GM12875 (cell line): ENCODE data around the gene TRIM52.
"Not testable (repeated sequence)": the region's sequence is repeated elsewhere in the genome, so short reads cannot be mapped to it uniquely, and the experiment has no call there.

ENCODE experiments used
- H3K4me3 ChIP-seq: one replicate; pipeline ENCODE4 v1.5.1; 2011; ENCODE audit warnings: low read depth, low read length, control low read depth
- TF ChIP-seq, protein P1 (sequence below): IDR thresholded peaks from 2 replicates; pipeline ENCODE4 v1.5.1; 2011; ENCODE audit warnings: low read depth, mild to moderate bottlenecking, control low read depth, inconsistent platforms, low read length, moderate library complexity, borderline replicate concordance; ENCODE audit not compliant: insufficient read depth

Gene TRIM52

DNA sequence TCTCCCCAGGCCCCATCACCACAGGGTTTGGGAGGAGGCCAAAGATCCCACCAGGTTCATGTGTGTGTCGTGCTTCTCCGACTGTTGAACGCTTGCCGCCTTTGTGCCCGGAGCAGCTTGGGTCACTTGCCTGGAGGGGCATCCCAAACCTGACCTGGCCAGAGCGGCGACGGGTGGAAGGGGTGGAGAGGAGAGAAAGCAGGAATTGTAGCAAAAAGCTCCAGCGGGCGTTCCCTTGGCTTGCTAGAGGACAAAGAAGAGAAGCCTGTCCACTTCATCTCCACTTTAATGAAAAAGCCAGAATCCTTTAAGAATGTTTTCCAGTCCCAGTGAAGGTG, 40.8 kb downstream of the TRIM52 start:
- no peak overlapping the region for H3K4me3 ChIP-seq
- TF ChIP-seq, protein P1, sequence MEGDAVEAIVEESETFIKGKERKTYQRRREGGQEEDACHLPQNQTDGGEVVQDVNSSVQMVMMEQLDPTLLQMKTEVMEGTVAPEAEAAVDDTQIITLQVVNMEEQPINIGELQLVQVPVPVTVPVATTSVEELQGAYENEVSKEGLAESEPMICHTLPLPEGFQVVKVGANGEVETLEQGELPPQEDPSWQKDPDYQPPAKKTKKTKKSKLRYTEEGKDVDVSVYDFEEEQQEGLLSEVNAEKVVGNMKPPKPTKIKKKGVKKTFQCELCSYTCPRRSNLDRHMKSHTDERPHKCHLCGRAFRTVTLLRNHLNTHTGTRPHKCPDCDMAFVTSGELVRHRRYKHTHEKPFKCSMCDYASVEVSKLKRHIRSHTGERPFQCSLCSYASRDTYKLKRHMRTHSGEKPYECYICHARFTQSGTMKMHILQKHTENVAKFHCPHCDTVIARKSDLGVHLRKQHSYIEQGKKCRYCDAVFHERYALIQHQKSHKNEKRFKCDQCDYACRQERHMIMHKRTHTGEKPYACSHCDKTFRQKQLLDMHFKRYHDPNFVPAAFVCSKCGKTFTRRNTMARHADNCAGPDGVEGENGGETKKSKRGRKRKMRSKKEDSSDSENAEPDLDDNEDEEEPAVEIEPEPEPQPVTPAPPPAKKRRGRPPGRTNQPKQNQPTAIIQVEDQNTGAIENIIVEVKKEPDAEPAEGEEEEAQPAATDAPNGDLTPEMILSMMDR = no peak

DNA sequence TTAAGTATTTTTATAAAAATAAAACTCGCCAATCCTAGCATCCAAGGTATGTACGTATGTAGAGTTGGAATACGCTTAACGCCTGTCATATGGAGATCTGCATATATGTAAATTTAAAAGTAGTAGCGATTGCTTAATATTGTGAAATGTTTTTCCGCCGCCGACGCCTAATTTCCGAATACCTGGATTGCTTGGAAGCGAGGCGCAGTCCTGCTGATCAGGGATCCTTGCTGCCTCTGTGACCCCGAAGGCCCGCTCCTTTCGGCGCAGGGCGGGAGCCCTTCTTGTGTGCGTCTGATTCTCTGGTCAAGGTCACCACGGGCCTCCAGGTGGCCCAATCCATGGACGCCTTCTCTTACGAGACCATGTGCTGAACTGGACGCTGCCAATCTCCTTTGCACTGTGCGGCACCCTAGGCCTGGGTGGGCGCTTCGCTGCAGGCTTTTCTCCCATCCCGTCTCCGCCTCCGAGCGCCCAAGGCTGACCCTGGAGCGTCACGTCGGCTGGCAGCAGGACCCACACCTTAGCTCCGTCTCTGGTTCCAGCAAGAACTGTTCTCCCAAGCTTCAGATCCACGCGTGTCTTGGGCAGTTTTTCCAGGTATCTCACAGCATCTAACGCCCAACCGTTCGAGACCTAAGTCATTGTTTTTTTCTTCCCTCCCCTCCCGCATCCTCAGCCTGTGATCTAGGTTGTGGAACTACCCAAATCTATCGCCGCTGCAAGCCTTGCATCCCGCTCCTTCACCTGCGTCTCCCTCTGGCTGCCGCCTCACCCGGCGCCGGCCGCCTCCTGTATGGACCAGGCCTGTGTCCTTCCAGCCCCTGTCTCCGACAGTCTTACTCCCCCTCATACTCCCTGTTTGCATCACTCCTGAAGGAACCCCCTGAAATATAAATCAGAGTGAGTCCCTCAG, 41.4 kb downstream of the TRIM52 start:
- no peak overlapping the region for H3K4me3 ChIP-seq
- TF ChIP-seq, protein P1 = no peak

DNA sequence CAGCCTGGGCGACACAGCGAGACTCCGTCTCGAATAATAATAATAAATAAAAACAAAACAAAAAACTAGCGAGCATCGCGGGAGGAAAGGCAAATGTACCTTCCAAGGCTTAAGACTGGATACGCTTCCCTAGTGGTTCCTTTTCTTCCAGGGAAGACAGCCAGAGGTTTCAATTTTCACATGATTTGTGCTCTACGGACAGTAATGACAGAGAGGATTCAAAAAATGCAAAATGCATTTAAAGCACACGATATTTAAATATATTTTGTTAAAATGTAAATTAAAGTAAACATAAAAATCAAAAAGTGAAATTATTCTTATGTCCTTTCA, 42.2 kb downstream of the TRIM52 start:
- TF ChIP-seq, protein P1 = no peak
- peak overlapping the region; percentile 3 for H3K4me3 ChIP-seq

DNA sequence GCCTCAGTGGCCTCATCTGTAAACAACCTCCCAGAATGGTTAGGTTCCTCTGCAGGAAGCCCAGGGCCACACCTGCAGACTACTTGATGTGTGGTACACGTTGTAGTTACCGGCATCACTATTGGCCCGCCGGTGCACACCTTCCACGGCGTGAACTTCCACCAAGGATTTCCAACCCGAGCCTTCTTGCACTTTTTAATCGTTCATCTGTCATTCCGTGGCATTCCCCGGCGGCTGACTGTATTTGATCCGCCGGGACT, 43.2 kb downstream of the TRIM52 start:
- TF ChIP-seq, protein P1 = no peak

DNA sequence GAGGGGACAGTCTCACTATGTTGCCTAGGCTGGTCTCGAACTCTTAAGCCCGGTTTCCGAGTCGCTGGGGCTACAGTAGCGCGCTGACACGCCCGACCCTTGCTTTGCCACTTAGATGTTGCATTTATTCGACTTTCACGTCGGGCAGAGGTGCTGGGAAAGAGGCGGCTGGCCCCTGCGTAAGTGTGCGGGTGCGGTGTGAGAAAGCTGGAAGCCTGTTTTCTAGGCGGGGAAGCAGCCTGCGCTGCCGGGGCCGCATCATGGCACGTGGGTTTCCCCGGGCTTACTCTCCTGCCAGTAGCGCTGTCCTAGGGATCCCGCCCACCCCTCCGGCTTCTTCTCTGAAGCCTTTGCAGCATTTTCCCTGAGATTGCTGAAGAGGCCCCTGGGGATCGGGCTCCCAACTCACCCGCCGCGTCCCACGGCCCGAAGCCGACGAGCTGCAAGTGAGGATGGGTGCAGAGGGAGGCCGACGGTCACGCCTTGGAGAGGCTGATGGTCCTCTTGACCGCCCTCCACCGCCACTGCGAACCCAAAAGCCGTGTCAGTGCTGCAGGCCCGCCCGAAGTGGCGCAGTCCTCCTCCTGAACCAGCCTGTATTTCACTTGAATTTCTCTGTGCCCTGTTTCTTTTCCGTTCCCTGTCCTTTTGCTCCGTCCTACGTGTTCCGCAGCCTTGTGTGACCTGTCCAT, 43.7 kb downstream of the TRIM52 start:
- TF ChIP-seq, protein P1 = peak; percentile 16; the same call in 1 of the 2 replicates
- peak overlapping the region; percentile 60 for H3K4me3 ChIP-seq

More for the DNA sequence above, 43.2 kb downstream of the TRIM52 start:
- H3K4me3 ChIP-seq = peak overlapping the region; percentile 60

DNA sequence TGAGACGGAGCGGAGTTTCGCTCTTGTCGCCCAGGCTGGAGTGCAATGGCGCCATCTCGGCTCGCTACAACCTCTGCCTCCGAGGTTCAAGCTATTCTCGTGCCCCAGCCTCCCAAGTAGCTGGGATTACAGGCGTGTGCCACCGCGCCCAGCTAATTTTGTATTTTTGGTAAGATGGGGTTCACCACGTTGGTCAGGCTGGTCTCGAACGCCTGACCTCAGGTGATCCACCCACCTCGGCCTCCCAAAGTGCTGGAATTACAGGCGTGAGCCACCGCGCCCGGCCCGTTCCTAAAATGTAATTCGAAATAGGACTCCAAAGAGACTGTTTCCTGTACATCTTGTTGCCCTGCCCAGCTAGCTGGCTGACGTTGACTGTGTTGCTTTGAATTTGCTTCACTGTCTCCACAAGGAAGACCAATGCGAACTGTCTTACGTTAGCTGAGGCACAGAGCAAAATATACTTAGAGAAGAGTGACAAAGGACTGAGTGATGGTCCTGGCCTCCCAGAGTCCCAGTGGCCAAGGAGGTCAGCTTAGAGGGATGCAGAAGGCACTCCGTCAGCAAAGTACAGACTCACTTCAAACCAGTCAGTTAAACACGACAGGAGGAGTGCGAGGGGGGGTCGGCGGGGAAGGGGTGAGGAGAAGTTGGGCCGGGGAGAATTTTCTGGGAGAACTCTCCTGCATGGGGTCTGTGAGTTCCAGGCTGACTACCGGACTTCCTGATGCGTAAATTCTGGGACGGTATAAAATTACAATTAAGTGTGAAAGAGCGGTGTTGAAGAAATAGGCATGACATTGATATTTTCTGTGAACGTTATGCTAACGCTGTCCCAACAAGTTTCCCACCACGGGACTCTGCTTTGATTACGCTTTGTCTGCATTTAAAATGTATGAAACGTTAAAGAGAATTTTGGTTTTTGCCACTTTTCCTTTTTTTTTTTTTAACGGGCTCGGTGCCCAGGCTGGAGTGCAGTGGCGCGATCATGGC, 44.6 kb downstream of the TRIM52 start:
- peak overlapping the region; percentile 60 for H3K4me3 ChIP-seq
- TF ChIP-seq, protein P1 = no peak

DNA sequence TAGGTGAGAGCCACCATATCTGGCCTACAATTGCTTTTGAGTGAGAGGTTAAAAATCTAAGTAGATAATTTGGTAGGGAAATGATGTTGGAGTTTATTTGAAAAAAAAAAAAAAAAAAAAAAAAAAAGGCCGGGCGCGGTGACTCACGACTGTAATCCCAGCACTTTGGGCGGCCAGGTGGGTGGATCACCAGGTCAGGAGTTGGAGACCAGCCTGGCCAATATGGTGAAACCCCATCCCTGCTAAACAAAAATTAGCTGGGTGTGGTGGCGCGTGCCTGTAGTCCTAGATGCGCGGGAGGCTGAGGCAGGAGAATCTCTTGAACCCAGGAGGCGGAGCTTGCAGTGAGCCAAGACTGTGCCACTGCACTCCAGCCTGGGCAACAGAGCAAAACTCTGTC, 46.7 kb downstream of the TRIM52 start:
- not testable (repeated sequence) for H3K4me3 ChIP-seq
